ENCODE data around the gene ZNF775.
"Not testable (repeated sequence)": the region's sequence is repeated elsewhere in the genome, so short reads cannot be mapped to it uniquely, and the experiment has no call there.

ZNF775 gene

GRCh38 chr7:150383710-150384397 lies 4.7 kb downstream of the ZNF775 start:
- DNase-seq: no peak

- DNase-seq: no peak
These were observed 5.5 kb downstream of the ZNF775 start for GRCh38 chr7:150384406-150385301.

- no peak for DNase-seq
These were observed 6.2 kb downstream of the ZNF775 start for GRCh38 chr7:150385302-150385723.

GRCh38 chr7:150385884-150386283 lies 6.8 kb downstream of the ZNF775 start:
- DNase-seq: not testable (repeated sequence)

- no peak for DNase-seq
These were observed 9.2 kb downstream of the ZNF775 start for GRCh38 chr7:150388306-150388705.

GRCh38 chr7:150388709-150389531 lies 9.8 kb downstream of the ZNF775 start:
- no peak for DNase-seq

GRCh38 chr7:150389532-150389816 lies 10.3 kb downstream of the ZNF775 start:
- DNase-seq: no peak

GRCh38 chr7:150390205-150390604 lies 11.1 kb downstream of the ZNF775 start:
- no peak for DNase-seq

- DNase-seq: no peak
These were observed 14.2 kb downstream of the ZNF775 start for GRCh38 chr7:150393325-150393724.

- DNase-seq: no peak
These were observed 17.3 kb downstream of the ZNF775 start for GRCh38 chr7:150396426-150396825.

GRCh38 chr7:150396851-150397260 lies 17.7 kb downstream of the ZNF775 start:
- DNase-seq: no peak

GRCh38 chr7:150397346-150398107 lies 18.4 kb downstream of the ZNF775 start:
- no peak for DNase-seq

GRCh38 chr7:150398108-150398964 lies 19.2 kb downstream of the ZNF775 start:
- DNase-seq: no peak

GRCh38 chr7:150398965-150399320 lies 19.8 kb downstream of the ZNF775 start:
- no peak for DNase-seq

GRCh38 chr7:150399421-150400007 lies 20.4 kb downstream of the ZNF775 start:
- no peak for DNase-seq

- no peak for DNase-seq
These were observed 21.1 kb downstream of the ZNF775 start for GRCh38 chr7:150400008-150400787.

- DNase-seq: no peak
These were observed 21.8 kb downstream of the ZNF775 start for GRCh38 chr7:150400788-150401423.

- no peak for DNase-seq
These were observed 22.3 kb downstream of the ZNF775 start for GRCh38 chr7:150401424-150401790.

- no peak for DNase-seq
These were observed 22.9 kb downstream of the ZNF775 start for GRCh38 chr7:150401861-150402631.

Measured in NCI-H1436 treated with DMSO at 0.1 percent for 48 hours (cell line).